Naive thymus-derived CD4-positive, alpha-beta T cell (primary cell): ENCODE measurements around the gene SCN4A. TPM values are rescaled to one million over a fixed set of nuclear protein-coding genes. Genes with fewer than 3 reads are reported as not detected.

Source experiments
- ATAC-seq: fragments of 150-1000 bp; cut with Tn5 transposase; 2 replicates; pipeline ENCODE4 v1.10.0; 2021; ENCODE audit warnings: mild to moderate bottlenecking, moderate library complexity
- CTCF ChIA-PET: fragments of 350-600 bp; sonication (Branson Sonifier 250); formaldehyde crosslinking; loops from one replicate; lab custom pipeline; 2021; ENCODE audit warnings: antibody characterized with exemption; lab: Charles Lee
- POLR2A ChIA-PET: fragments of 350-600 bp; sonication (Branson Sonifier 250); formaldehyde crosslinking; loops from one replicate; lab custom pipeline; 2021; ENCODE audit warnings: antibody characterized with exemption, inconsistent platforms; lab: Charles Lee
- DNase-seq, 9 donors: peaks; one replicate each; pipeline versions ENCODE4 v3.0.0 to v3.0.0-alpha.2; 2020 to 2022; ENCODE audit warnings: mixed read lengths in 1 of 9
- H3K27ac ChIP-seq: one replicate; pipeline ENCODE4 v1.7.0; 2013; ENCODE audit warnings: mild to moderate bottlenecking, low read depth, low read length, moderate library complexity
- H3K27me3 ChIP-seq, 2 donors: one replicate each; pipeline ENCODE4 v1.7.0; 2013; ENCODE audit warnings: low read length in 2 of 2, mild to moderate bottlenecking in 2 of 2, moderate library complexity in 2 of 2; ENCODE audit not compliant: control insufficient read depth in 2 of 2, insufficient read depth in 2 of 2
- H3K36me3 ChIP-seq, 3 experiments: 1 replicate in 2 of 3; 2 replicates in 1 of 3; pipeline ENCODE4 v1.7.0; 2013; ENCODE audit warnings: low read length in 3 of 3, mild to moderate bottlenecking in 3 of 3, moderate library complexity in 1 of 3; ENCODE audit not compliant: insufficient read depth in 3 of 3, control insufficient read depth in 2 of 3
- H3K4me1 ChIP-seq, 2 donors: one replicate each; pipeline ENCODE4 v1.7.0; 2013; ENCODE audit warnings: low read length in 2 of 2, mild to moderate bottlenecking in 2 of 2, moderate library complexity in 1 of 2; ENCODE audit not compliant: control insufficient read depth in 2 of 2, insufficient read depth in 2 of 2
- H3K4me3 ChIP-seq: 2 replicates; pipeline ENCODE4 v1.7.0; 2013; ENCODE audit warnings: mild to moderate bottlenecking, low read length
- H3K9me3 ChIP-seq, 3 experiments: 1 replicate in 2 of 3; 2 replicates in 1 of 3; pipeline ENCODE4 v1.7.0; 2013; ENCODE audit warnings: low read length in 3 of 3; ENCODE audit not compliant: control insufficient read depth in 2 of 3
- H3K27ac Mint-ChIP-seq, 9 donors: one replicate each; pipeline ENCODE4 v1.8.0; 2020 to 2022; ENCODE audit warnings: mixed read lengths in 9 of 9, mild to moderate bottlenecking in 8 of 9, moderate library complexity in 5 of 9, inconsistent platforms in 2 of 9
- H3K27me3 Mint-ChIP-seq, 5 donors: one replicate each; pipeline ENCODE4 v1.8.0; 2021 to 2022; ENCODE audit warnings: mixed read lengths in 5 of 5, mild to moderate bottlenecking in 1 of 5
- H3K36me3 Mint-ChIP-seq, 5 donors: one replicate each; pipeline ENCODE4 v1.8.0; 2020 to 2022; ENCODE audit warnings: mixed read lengths in 5 of 5, mild to moderate bottlenecking in 3 of 5, inconsistent platforms in 1 of 5
- H3K4me1 Mint-ChIP-seq, 7 donors: one replicate each; pipeline ENCODE4 v1.8.0; 2020 to 2022; ENCODE audit warnings: mixed read lengths in 7 of 7, mild to moderate bottlenecking in 3 of 7, inconsistent platforms in 1 of 7
- H3K4me3 Mint-ChIP-seq, 10 donors: one replicate each; pipeline ENCODE4 v1.8.0; 2020 to 2022; ENCODE audit warnings: mild to moderate bottlenecking in 10 of 10, mixed read lengths in 10 of 10, moderate library complexity in 6 of 10, inconsistent platforms in 2 of 10
- H3K9me3 Mint-ChIP-seq, 11 donors: one replicate each; pipeline ENCODE4 v1.8.0; 2020 to 2022; ENCODE audit warnings: mixed read lengths in 11 of 11, mild to moderate bottlenecking in 4 of 11, inconsistent platforms in 1 of 11, moderate library complexity in 1 of 11
- intact Hi-C, 2 donors: fragments of 100-400 bp; cut with micrococcal nuclease; formaldehyde crosslinking; loops; one replicate each; pipeline ENCODE4 v1.15.1; 2023
- polyA plus RNA-seq, 2 donors: library from polyadenylated mRNA; unstranded; fragments of 300-500 nt; fragmentation: Illumina TruSeq; gene quantifications; one replicate each; pipeline ENCODE4 v1.2.3, GENCODE V29; 2021
- total RNA-seq, 6 experiments: library from RNA in 5 of 6; stranded (reverse) in 5 of 6; gene quantifications; 1 replicate in 5 of 6; 2 replicates in 1 of 6; pipeline ENCODE4 v1.2.3 and lab custom pipeline; 2021 to 2026

SCN4A gene
- total and polyA plus RNA-seq, 7 experiments from 2014 or later = 0.03 to 0.15 (median 0.07) TPM; not detected in 3

DNA sequence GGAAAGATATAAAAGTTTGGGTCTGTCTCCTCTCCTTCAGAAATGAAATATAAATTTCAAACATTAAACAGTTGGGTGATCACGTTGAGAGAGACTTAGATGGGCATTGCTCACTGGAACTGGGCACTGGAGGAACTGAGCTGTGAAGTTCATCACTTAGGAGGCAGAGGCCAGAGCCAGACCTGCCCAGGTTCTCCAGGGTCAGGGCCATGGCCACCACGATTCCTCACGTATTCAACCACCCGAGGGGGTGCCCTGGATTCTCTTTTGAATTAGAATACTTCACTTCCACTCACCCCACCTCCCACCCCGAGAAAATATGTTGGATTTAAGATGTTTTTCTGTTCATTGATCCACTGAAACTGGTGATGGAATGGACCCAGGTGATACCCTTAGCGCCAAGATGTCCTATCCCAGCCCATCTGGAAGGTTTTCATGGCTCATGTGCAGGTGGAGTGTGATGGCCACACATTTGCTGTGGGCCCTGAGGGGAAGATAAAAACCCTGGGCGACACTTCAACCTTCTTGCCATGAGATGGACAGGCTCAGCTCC is 31.6 kb upstream of the SCN4A start:
- Mint-ChIP-seq H3K4me3 (no peak overlapping the region), H3K27ac (peak overlapping the region in 8 of 9 donors; percentile 48 to 84 (median 78)), H3K36me3 (peaks cover 0 to 11% (median 0%) of the 10 kb centered on the region in 5 donors), H3K4me1 (peaks cover 26 to 54% (median 45%) of the 10 kb centered on the region in 7 donors), H3K27me3 (no peaks in the 10 kb centered on the region), H3K9me3 (peaks cover 0 to 2% (median 0%) of the 10 kb centered on the region in 11 donors)
- Histone ChIP-seq H3K27me3 (no peaks in the 10 kb centered on the region), H3K36me3 (peaks cover 7 to 67% (median 16%) of the 10 kb centered on the region in 3 experiments), H3K4me3 (no peak overlapping the region), H3K9me3 (no peaks in the 10 kb centered on the region), H3K4me1 (peaks cover 20 to 24% of the 10 kb centered on the region in 2 donors), H3K27ac (no peak overlapping the region)
- no peak for ATAC-seq
- intact Hi-C loops = no loop called here
- DNase-seq = no peak
- POLR2A ChIA-PET = no interaction called here
- CTCF ChIA-PET = interaction anchor here (0.6 to 0.9 kb wide), 3 partner anchors 8 to 48 kb away, joined by 3 read pairs; no protein-coding TSS in a partner anchor

DNA sequence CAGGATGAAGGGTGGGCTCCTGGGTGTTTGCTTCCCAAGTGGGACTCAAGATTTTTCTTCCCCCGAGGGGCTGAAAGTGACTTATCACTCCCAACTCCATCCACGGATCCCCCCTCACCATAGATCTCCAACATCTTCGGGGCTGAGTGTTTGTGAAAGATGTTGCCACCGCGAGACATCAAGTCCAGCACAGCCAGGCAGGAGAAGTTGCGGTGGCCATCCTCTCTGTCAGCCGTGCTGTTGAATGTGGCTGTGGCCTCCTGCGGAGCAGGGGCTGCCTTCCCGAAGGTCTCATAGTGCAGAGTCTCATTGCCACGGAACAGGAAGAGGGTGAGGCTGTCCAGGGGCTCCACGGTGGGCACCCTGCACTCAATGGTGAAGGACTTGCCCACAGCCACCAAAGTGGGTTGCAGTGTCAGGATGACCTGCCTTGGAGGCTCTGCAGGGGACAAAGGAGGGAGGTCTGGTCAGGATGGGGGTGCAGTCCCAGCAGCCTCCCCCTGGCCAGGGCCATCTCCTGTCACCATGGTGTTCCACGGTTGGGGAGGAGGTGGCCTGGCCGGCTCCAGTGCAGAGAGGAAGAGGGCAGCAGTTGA is 30.9 kb upstream of the SCN4A start:
- Mint-ChIP-seq H3K4me3 (no peak overlapping the region), H3K9me3 (peaks cover 0 to 2% (median 0%) of the 10 kb centered on the region in 11 donors), H3K27me3 (no peaks in the 10 kb centered on the region), H3K4me1 (peaks cover 27 to 52% (median 45%) of the 10 kb centered on the region in 7 donors), H3K27ac (peak overlapping the region in 5 of 9 donors; percentile 48 to 81 (median 57)), H3K36me3 (peaks cover 0 to 11% (median 0%) of the 10 kb centered on the region in 5 donors)
- Histone ChIP-seq H3K27me3 (no peaks in the 10 kb centered on the region), H3K9me3 (no peaks in the 10 kb centered on the region), H3K36me3 (peaks cover 7 to 67% (median 16%) of the 10 kb centered on the region in 3 experiments), H3K4me1 (peaks cover 23 to 25% of the 10 kb centered on the region in 2 donors), H3K4me3 (no peak overlapping the region), H3K27ac (no peak overlapping the region)
- ATAC-seq (no peak), DNase-seq (no peak)
- ChIA-PET CTCF (interaction anchor here (0.7 kb wide), 1 partner anchor 9 kb away, joined by 3 read pairs; no protein-coding TSS in a partner anchor), POLR2A (no interaction called here)
- intact Hi-C loops = no loop called here

DNA sequence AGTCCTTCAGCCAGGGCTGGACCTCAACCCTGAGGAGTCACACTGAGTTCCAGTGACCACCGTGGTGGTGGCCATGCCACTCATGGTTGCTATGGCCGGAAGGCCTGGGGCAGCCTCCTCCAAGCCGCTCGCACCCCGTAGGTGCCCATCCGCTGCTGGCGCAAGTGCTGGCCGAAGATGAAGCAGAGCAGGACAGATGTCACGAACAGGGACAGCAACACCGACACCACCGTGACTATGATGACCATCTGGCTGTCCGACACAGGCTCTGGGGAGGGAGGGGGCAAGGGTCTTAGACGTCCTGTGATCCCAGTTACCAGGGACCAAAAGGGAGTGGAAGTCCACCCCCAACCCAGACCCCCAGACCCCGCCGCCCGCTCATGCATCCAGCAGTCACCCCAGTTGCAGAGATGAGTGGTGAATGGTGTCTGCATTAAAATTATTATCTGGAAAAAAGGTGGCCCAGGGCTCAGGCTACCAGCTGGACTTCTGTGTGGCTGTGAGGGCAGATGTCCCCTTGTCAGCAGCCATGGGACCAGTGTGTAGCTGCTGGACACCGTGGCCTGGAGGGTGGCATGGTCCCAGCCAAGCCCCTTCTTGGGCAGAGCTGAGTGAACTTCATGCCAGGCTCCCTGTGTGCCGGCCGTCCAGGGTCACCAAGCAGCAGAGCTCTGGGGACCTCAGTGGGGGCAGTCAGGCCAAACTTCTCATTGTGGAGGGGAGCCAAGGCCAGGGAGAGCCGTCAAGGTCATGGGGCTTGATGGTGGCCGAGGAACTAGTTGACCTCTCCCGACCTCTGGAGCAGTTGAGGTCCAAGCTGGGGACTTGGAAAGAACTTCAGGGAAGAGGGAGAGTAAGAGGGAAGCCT is 30.2 kb upstream of the SCN4A start:
- POLR2A ChIA-PET = interaction anchor here (3.6 to 7.3 kb wide), 2 partner anchors 18 to 24 kb away, joined by 40 to 58 read pairs; partner anchors contain the start of gene ICAM2
- Mint-ChIP-seq H3K27me3 (no peaks in the 10 kb centered on the region), H3K27ac (peak overlapping the region in 4 of 9 donors; percentile 47 to 81 (median 61)), H3K4me1 (peaks cover 30 to 49% (median 39%) of the 10 kb centered on the region in 7 donors), H3K4me3 (no peak overlapping the region), H3K36me3 (peaks cover 0 to 11% (median 0%) of the 10 kb centered on the region in 5 donors), H3K9me3 (no peaks in the 10 kb centered on the region)
- no peak overlapping the region for H3K4me3 ChIP-seq
- DNase-seq = no peak
- intact Hi-C loops = no loop called here
- peaks cover 21 to 26% of the 10 kb centered on the region in 2 donors for H3K4me1 ChIP-seq
- no peaks in the 10 kb centered on the region for H3K27me3 ChIP-seq
- H3K9me3 ChIP-seq = no peaks in the 10 kb centered on the region
- peaks cover 7 to 64% (median 16%) of the 10 kb centered on the region in 3 experiments for H3K36me3 ChIP-seq
- no peak overlapping the region for H3K27ac ChIP-seq
- no peak for ATAC-seq
- CTCF ChIA-PET = interaction anchor here (1.7 kb wide), 1 partner anchor 23 kb away, joined by 5 read pairs; no protein-coding TSS in a partner anchor

DNA sequence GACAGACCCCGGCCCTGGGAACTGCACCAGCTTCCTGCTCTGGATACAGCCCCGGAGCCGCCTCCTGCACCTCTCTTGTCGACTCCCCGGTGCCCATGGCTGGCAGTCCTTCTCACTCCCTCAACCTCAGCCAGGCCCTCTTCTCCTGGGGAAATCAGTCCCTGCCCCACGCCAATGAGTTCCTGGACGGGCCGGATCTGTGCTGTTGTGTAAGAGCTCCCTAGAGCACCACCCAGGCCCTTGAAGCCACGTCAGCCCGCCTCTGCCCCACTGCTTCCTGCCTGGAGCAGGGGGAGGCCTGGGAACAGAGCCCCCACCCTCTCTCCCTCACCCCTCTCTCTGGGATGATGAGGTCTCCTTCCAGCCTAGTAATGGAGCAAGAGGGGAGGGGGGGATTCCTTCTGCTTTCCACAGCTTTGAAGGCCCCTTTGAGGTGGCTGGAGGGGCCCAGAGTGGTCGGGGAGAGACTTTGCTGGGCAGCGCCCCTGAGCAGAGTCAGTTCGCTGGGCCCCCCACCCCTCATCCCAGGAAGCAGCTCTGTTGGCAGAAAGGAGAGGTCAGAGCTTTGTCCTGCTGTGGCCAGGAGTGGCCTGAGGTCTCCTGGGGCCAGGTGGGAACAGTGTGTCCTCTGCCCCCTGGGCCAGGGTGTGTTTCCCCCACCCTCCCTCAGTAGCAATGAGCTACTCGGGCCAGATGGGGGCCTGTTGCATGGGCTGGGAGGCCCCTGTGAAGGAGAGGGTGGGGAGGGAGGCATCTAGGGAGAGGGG is 29.2 kb upstream of the SCN4A start:
- H3K9me3 Mint-ChIP-seq = no peaks in the 10 kb centered on the region
- Histone ChIP-seq H3K4me1 (peaks cover 19 to 24% of the 10 kb centered on the region in 2 donors), H3K36me3 (peaks cover 7 to 55% (median 16%) of the 10 kb centered on the region in 3 experiments), H3K27me3 (no peaks in the 10 kb centered on the region), H3K4me3 (no peak overlapping the region), H3K27ac (no peak overlapping the region), H3K9me3 (no peaks in the 10 kb centered on the region)
- DNase-seq = no peak
- peak overlapping the region in 6 of 9 donors; percentile 18 to 75 (median 56) for H3K27ac Mint-ChIP-seq
- no peak overlapping the region for H3K4me3 Mint-ChIP-seq
- H3K27me3 Mint-ChIP-seq = peaks cover 0 to 6% (median 0%) of the 10 kb centered on the region in 5 donors
- ChIA-PET POLR2A (interaction anchor here (0.5 to 7.3 kb wide), 5 partner anchors 15 to 114 kb away, joined by 3 to 58 read pairs (median 8); partner anchors contain the start of gene ICAM2), CTCF (interaction anchor here (1.7 to 2.3 kb wide), 2 partner anchors 11 to 24 kb away, joined by 5 to 7 read pairs; no protein-coding TSS in a partner anchor)
- peaks cover 0 to 11% (median 0%) of the 10 kb centered on the region in 5 donors for H3K36me3 Mint-ChIP-seq
- H3K4me1 Mint-ChIP-seq = peaks cover 32 to 50% (median 38%) of the 10 kb centered on the region in 7 donors
- intact Hi-C loops = no loop called here
- no peak for ATAC-seq

DNA sequence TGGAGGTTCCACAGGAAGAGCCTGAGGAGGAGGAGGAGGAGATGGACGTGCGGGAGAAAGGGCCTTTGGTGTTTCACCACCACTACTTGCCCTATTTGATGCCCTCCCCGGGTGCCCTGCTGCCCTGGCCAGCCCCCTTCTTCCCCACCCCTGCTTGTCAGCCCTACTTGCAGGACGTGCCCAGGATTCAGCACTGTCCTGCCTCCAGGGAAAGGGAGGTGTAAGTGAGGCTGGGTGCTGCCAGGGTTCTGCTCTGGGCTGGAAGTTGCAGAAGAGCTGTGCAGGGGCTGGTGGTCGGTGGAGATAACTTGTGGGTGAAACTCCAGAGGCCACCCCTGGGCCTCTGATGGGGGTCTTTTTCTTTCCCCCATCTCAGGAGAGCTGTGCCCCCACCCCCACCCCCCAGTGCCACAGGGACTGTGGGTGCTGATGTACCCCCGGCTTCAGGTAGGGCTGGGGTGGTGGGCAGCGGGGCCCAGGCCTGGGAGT is 28.4 kb upstream of the SCN4A start:
- DNase-seq = no peak
- H3K4me3 Mint-ChIP-seq = peak overlapping the region in 1 of 10 donors; percentile 48
- POLR2A ChIA-PET = interaction anchor here (3.6 to 7.3 kb wide), 3 partner anchors 16 to 26 kb away, joined by 23 to 58 read pairs (median 40); partner anchors contain the start of gene ICAM2

More for the DNA sequence above, 28.4 kb upstream of the SCN4A start:
- H3K9me3 Mint-ChIP-seq = no peaks in the 10 kb centered on the region
- Histone ChIP-seq H3K4me1 (peaks cover 14 to 24% of the 10 kb centered on the region in 2 donors), H3K36me3 (peaks cover 7 to 47% (median 16%) of the 10 kb centered on the region in 3 experiments), H3K27me3 (no peaks in the 10 kb centered on the region), H3K27ac (no peak overlapping the region), H3K9me3 (no peaks in the 10 kb centered on the region), H3K4me3 (no peak overlapping the region)
- H3K4me1 Mint-ChIP-seq = peaks cover 32 to 43% (median 34%) of the 10 kb centered on the region in 7 donors
- H3K27ac Mint-ChIP-seq = peak overlapping the region in 2 of 9 donors; percentile 14 to 52
- ATAC-seq = no peak
- peaks cover 0 to 11% (median 0%) of the 10 kb centered on the region in 5 donors for H3K27me3 Mint-ChIP-seq
- intact Hi-C loops = no loop called here
- CTCF ChIA-PET = interaction anchor here (1.6 to 2.3 kb wide), 2 partner anchors 11 to 132 kb away, joined by 5 to 7 read pairs; no protein-coding TSS in a partner anchor
- peaks cover 0 to 11% (median 0%) of the 10 kb centered on the region in 5 donors for H3K36me3 Mint-ChIP-seq
